Measurements from ENCODE around the gene ALDOC. TPM values are rescaled to one million over a fixed set of nuclear protein-coding genes. Genes with fewer than 3 reads are reported as not detected.
A peak's percentile ranks its signal among the peaks of the same experiment; 100 is the strongest.

ALDOC gene
- total and polyA plus RNA-seq, 2 of the 13 experiments (the other 11 are each of a cell fraction or from before 2014, with no cell fraction given), result 15.4 to 60.9 TPM

- TF ChIP-seq, protein P1, sequence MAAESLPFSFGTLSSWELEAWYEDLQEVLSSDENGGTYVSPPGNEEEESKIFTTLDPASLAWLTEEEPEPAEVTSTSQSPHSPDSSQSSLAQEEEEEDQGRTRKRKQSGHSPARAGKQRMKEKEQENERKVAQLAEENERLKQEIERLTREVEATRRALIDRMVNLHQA (CRISPR knock-in tag; IDR thresholded peaks at IDR 0.05), result no peak
- TF ChIP-seq ZHX1 (CRISPR knock-in tag; IDR thresholded peaks at IDR 0.05; ENCODE audit: low read depth) (no peak), ZNF292 (CRISPR knock-in tag; IDR thresholded peaks at IDR 0.05; ENCODE audit: borderline replicate concordance, low read depth) (0 out of 2 replicates have a peak, but pooled peaks have one; percentile 34), HMG20A (CRISPR knock-in tag; IDR thresholded peaks at IDR 0.05; ENCODE audit: borderline replicate concordance) (no peak; the same call in 1 of the 2 replicates), CTCF (CRISPR knock-in tag; IDR thresholded peaks at IDR 0.05) (no peak), ZNF615 (CRISPR knock-in tag; IDR thresholded peaks at IDR 0.05; ENCODE audit: borderline replicate concordance) (no peak), KLF12 (CRISPR knock-in tag; IDR thresholded peaks at IDR 0.05; ENCODE audit: borderline replicate concordance) (no peak; the same call in 1 of the 2 replicates), ZNF652 (CRISPR knock-in tag; IDR thresholded peaks at IDR 0.05; ENCODE audit: borderline replicate concordance, low read depth) (0 out of 2 replicates have a peak, but pooled peaks have one; percentile 33), ZFP1 (CRISPR knock-in tag; IDR thresholded peaks at IDR 0.05) (peak; percentile 86; the same call in 1 of the 2 replicates), PRMT3 (CRISPR knock-in tag; IDR thresholded peaks at IDR 0.05; ENCODE audit: borderline replicate concordance, low read depth) (no peak), MIXL1 (CRISPR knock-in tag; IDR thresholded peaks at IDR 0.05) (peak; percentile 72; the same call in 1 of the 2 replicates), PAF1 (CRISPR knock-in tag; IDR thresholded peaks at IDR 0.05) (no peak), MEF2D (CRISPR knock-in tag; IDR thresholded peaks at IDR 0.05) (peak; percentile 79), HOXA7 (CRISPR knock-in tag; IDR thresholded peaks at IDR 0.05) (no peak), ZNF253 (CRISPR knock-in tag; IDR thresholded peaks at IDR 0.05; ENCODE audit: borderline replicate concordance) (0 out of 2 replicates have a peak, but pooled peaks have one; percentile 42), ZNF317 (CRISPR knock-in tag; IDR thresholded peaks at IDR 0.05) (no peak), ZNF180 (CRISPR knock-in tag; IDR thresholded peaks at IDR 0.05; ENCODE audit: borderline replicate concordance, low read depth) (no peak), HMGXB4 (CRISPR knock-in tag; IDR thresholded peaks at IDR 0.05; ENCODE audit: borderline replicate concordance in 1 of 2, low read depth in 1 of 2) (0 out of 4 replicates have a peak, but pooled peaks of 1 of the 2 experiments have one; percentile 53), ZNF850 (CRISPR knock-in tag; conservative IDR thresholded peaks at IDR 0.05) (no peak), ZNF460 (CRISPR knock-in tag; IDR thresholded peaks at IDR 0.05; ENCODE audit: borderline replicate concordance) (no peak), HOXD1 (CRISPR knock-in tag; IDR thresholded peaks at IDR 0.05) (peak; percentile 66; the same call in 1 of the 2 replicates), ZNF234 (CRISPR knock-in tag; conservative IDR thresholded peaks at IDR 0.05) (no peak), RAD21 (CRISPR knock-in tag; IDR thresholded peaks at IDR 0.05) (no peak; the same call in 1 of the 2 replicates)
Observed at GRCh38 chr17:28576758-28577465, at the start of gene ALDOC (continued).
